Astrocyte of the spinal cord (primary cell): ENCODE measurements around the gene PTPRN2.

Source experiments
- DNase-seq: peaks from one replicate; pipeline ENCODE4 v3.0.0; 2011; ENCODE audit warnings: low read depth, low spot score
- H3K4me3 ChIP-seq: 2 replicates; pipeline ENCODE4 v1.5.1; 2011; ENCODE audit warnings: low read depth, mild to moderate bottlenecking, low read length, moderate library complexity
- CTCF ChIP-seq: IDR thresholded peaks from 2 replicates; pipeline ENCODE4 v1.5.1; 2012; ENCODE audit warnings: low read depth, mild to moderate bottlenecking, low read length, inconsistent platforms
- in situ Hi-C: cut with HindIII; loops from 2 replicates; pipeline ENCODE4 v1.10.0; 2017; ENCODE audit warnings: low sequenced_read_pairs

The PTPRN2 gene

GRCh38 chr7:158469396-158470051 is 118.1 kb downstream of the PTPRN2 start:
- no peak for DNase-seq
- in situ Hi-C loops: no loop called here
- no peak overlapping the region for H3K4me3 ChIP-seq
- TF ChIP-seq CTCF: no peak

GRCh38 chr7:158468700-158469296 is 118.8 kb downstream of the PTPRN2 start:
- no peak overlapping the region for H3K4me3 ChIP-seq
- in situ Hi-C loops: no loop called here
- no peak for DNase-seq
- no peak for TF ChIP-seq CTCF

GRCh38 chr7:158468181-158468580 is 119.4 kb downstream of the PTPRN2 start:
- in situ Hi-C loops: no loop called here
- H3K4me3 ChIP-seq: no peak overlapping the region
- TF ChIP-seq CTCF: no peak
- no peak for DNase-seq

GRCh38 chr7:158467562-158467961 is 120.1 kb downstream of the PTPRN2 start:
- TF ChIP-seq CTCF: no peak
- in situ Hi-C loops: no loop called here
- no peak overlapping the region for H3K4me3 ChIP-seq
- no peak for DNase-seq

- TF ChIP-seq CTCF: no peak
- H3K4me3 ChIP-seq: no peak overlapping the region
- no peak for DNase-seq
- in situ Hi-C loops: no loop called here
Observed at GRCh38 chr7:158463317-158463716, 124.3 kb downstream of the PTPRN2 start.

- DNase-seq: no peak
- no peak for TF ChIP-seq CTCF
- H3K4me3 ChIP-seq: no peak overlapping the region
- in situ Hi-C loops: no loop called here
Observed at GRCh38 chr7:158461824-158462223, 125.8 kb downstream of the PTPRN2 start.
